Chondrocyte (in vitro differentiated cells): ENCODE results near the gene ZNF524. TPM values are rescaled to one million over a fixed set of nuclear protein-coding genes. Genes with fewer than 3 reads are reported as not detected.
A peak's percentile ranks its signal among the peaks of the same experiment; 100 is the strongest.
"Not testable (repeated sequence)": the region's sequence is repeated elsewhere in the genome, so short reads cannot be mapped to it uniquely, and the experiment has no call there.

Experiments
- DNase-seq: peaks from one replicate; pipeline ENCODE4 v3.0.0; 2021; ENCODE audit warnings: mixed read lengths, low spot score
- H3K27ac Mint-ChIP-seq: one replicate; pipeline ENCODE4 v1.8.0; 2021; ENCODE audit warnings: mild to moderate bottlenecking, moderate library complexity, mixed read lengths; ENCODE audit not compliant: unreplicated experiment
- H3K27me3 Mint-ChIP-seq: 2 replicates; pipeline ENCODE4 v1.8.0; 2021; ENCODE audit warnings: low read depth, mixed read lengths
- H3K36me3 Mint-ChIP-seq: 2 replicates; pipeline ENCODE4 v1.8.0; 2021; ENCODE audit warnings: low read depth, mixed read lengths
- H3K4me1 Mint-ChIP-seq: 2 replicates; pipeline ENCODE4 v1.8.0; 2021; ENCODE audit warnings: low read depth, mild to moderate bottlenecking, mixed read lengths
- H3K4me3 Mint-ChIP-seq: one replicate; pipeline ENCODE4 v1.8.0; 2021; ENCODE audit warnings: mild to moderate bottlenecking, moderate library complexity, mixed read lengths; ENCODE audit not compliant: unreplicated experiment
- H3K9me3 Mint-ChIP-seq: 2 replicates; pipeline ENCODE4 v1.8.0; 2021; ENCODE audit warnings: low read depth, mixed read lengths
- CTCF ChIP-seq: fragments of 200-600 bp; sonication (generic); IDR thresholded peaks from 2 replicates; pipeline ENCODE4 v1.5.0; 2021; ENCODE audit warnings: antibody characterized with exemption, mild to moderate bottlenecking, moderate library complexity
- total RNA-seq: library from RNA; stranded (reverse); gene quantifications from 3 replicates; pipeline ENCODE4 v1.2.1, GENCODE V29; 2021

Gene ZNF524
- total RNA-seq, 1 donor from 2014 or later: 11.0 TPM

DNA sequence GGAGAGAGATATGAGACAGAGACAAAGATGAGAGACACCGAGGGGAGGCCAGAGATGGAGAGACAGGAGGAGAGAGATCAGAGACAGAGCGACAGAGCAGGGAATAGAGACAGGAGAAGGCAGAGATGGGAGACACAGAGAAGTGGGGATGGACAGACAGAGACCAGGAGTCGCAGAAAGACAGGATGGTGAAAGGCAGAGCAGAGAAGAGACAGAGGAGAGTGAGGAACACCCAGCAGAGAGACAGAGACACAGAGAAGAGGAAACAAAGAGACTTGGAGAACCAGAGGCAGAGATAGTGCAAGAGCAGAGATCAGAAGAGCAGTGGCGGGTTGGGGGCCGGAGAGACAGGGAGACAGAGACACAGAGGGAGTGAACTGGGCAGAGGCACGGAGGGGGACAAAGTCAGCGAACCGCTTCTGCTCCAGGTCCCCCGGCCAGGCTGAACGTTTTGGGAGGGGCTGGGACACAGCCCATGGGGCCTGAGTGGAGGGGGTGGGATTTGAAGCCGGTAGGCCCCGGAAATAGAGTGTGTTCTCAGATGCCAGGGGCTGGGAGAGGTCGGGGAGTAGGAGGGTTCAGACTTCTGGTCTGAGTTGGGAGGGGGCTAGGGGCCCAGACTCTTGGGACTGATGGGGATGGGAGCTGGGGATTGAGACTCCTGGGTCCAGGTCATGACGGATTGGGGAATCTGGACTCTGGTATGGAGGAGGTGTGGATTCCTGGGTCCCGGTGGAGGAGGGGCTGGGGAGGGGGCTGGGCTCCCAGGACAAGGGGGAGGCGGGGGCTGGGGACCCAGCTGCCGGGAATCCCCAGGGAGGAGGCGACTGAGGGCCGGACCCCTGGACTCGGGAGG, 20.1 kb upstream of the ZNF524 start:
- H3K9me3 Mint-ChIP-seq: no peaks in the 10 kb centered on the region
- peaks cover 24% of the 10 kb centered on the region for H3K4me1 Mint-ChIP-seq
- H3K27ac Mint-ChIP-seq: peak overlapping the region; percentile 93
- peak overlapping the region; percentile 97 for H3K4me3 Mint-ChIP-seq
- H3K27me3 Mint-ChIP-seq: no peaks in the 10 kb centered on the region
- H3K36me3 Mint-ChIP-seq: peaks cover 15% of the 10 kb centered on the region
- DNase-seq: no peak
- TF ChIP-seq CTCF: no peak

GRCh38 chr19:55580628-55581144, 19.4 kb upstream of the ZNF524 start, which contains the start of gene ZNF579:
TSS of gene ZNF579 (minus strand) at chr19:55580848. CDS start at chr19:55579639, 1,209 bp downstream.
- Mint-ChIP-seq H3K9me3 (no peaks in the 10 kb centered on the region), H3K36me3 (peaks cover 15% of the 10 kb centered on the region), H3K4me1 (peaks cover 30% of the 10 kb centered on the region), H3K27ac (peak within 1 kb of the TSS; percentile 93), H3K4me3 (peak within 1 kb of the TSS; percentile 97), H3K27me3 (no peaks in the 10 kb centered on the region)
- TF ChIP-seq CTCF: no peak
- no peak for DNase-seq

DNA sequence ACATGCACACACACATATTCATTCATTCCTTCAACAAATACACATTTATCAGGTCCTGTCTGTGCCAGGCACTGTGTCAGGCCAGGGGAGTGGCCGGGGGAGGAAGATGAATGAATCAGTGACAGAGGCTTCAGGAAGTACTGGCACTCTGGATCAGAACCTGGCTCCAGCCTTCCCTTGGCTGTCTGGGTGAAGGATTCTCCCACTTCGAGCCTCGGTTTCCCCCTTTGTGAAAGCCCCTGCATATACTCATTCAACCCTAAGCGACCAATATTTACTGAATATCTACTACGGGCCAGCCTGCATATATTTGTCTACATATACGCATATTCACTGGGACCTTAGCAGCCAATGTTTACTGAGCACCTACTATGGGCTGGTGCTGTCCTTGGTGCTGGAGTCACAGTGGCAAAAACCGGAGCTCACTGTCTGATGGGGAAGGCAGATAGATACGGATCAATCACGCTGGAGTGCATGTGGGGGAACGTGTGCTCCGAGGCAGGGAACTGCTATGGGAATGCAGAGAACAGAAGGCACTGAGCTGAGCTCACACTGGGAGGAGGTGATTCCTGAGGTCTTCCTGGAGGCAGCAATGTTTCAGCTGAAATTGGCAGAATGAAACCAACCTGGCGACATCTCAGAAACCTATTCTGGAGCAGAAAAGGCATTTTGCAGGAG, 18.8 kb upstream of the ZNF524 start:
- no peak for TF ChIP-seq CTCF
- no peaks in the 10 kb centered on the region for H3K9me3 Mint-ChIP-seq
- H3K4me1 Mint-ChIP-seq: peaks cover 35% of the 10 kb centered on the region
- H3K4me3 Mint-ChIP-seq: peak overlapping the region; percentile 97
- H3K36me3 Mint-ChIP-seq: peaks cover 15% of the 10 kb centered on the region
- no peak for DNase-seq
- no peaks in the 10 kb centered on the region for H3K27me3 Mint-ChIP-seq
- H3K27ac Mint-ChIP-seq: peak overlapping the region; percentile 83

- H3K27ac Mint-ChIP-seq: peak overlapping the region; percentile 83
- H3K4me1 Mint-ChIP-seq: peaks cover 39% of the 10 kb centered on the region
- H3K27me3 Mint-ChIP-seq: no peaks in the 10 kb centered on the region
- H3K36me3 Mint-ChIP-seq: peaks cover 13% of the 10 kb centered on the region
- DNase-seq: no peak
- no peaks in the 10 kb centered on the region for H3K9me3 Mint-ChIP-seq
- no peak for TF ChIP-seq CTCF
- H3K4me3 Mint-ChIP-seq: peak overlapping the region; percentile 97
Observed at GRCh38 chr19:55581823-55582223, 18.3 kb upstream of the ZNF524 start.

GRCh38 chr19:55582284-55582683, 17.8 kb upstream of the ZNF524 start:
- Mint-ChIP-seq H3K4me1 (peaks cover 41% of the 10 kb centered on the region), H3K27ac (peak overlapping the region; percentile 63), H3K4me3 (peak overlapping the region; percentile 0)
- not testable (repeated sequence) for DNase-seq, H3K27me3 Mint-ChIP-seq, H3K36me3 Mint-ChIP-seq, H3K9me3 Mint-ChIP-seq

DNA sequence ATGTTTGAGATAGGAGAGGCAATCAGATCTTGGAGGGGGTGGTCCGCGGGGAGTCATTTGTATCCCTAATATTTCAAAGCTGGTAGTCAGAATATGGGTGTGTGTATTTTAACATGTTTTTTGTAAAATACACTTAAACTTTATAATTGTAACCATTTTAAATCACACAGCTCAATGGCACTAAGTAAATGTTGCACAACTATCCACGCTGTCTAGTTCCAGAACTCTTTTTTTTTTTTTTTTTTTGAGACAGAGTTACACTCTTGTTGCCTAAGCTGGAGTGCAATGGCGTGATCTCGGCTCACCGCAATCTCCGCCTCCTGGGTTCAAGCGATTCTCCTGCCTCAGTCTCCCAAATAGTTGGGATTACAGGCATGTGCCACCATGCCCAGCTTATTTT, 16.2 kb upstream of the ZNF524 start:
- H3K4me3 Mint-ChIP-seq, H3K27me3 Mint-ChIP-seq, H3K9me3 Mint-ChIP-seq, H3K36me3 Mint-ChIP-seq, H3K27ac Mint-ChIP-seq, DNase-seq: not testable (repeated sequence)
- H3K4me1 Mint-ChIP-seq: peaks cover 44% of the 10 kb centered on the region
